Measurements from ENCODE around the gene NAMPT.

GRCh38 chr7:106205621-106206222 lies 79.1 kb downstream of the NAMPT start:
- TF ChIP-seq POLR2AphosphoS5 (IDR thresholded peaks at IDR 0.05; ENCODE audit: low read depth, low read length) (no peak), POLR2A (IDR thresholded peaks at IDR 0.05; ENCODE audit: low read depth, low read length) (no peak)
